ENCODE data around the gene PXN. TPM values are rescaled to one million over a fixed set of nuclear protein-coding genes. Genes with fewer than 3 reads are reported as not detected.
A peak's percentile ranks its signal among the peaks of the same experiment; 100 is the strongest.
"Not testable (repeated sequence)": the region's sequence is repeated elsewhere in the genome, so short reads cannot be mapped to it uniquely, and the experiment has no call there.

PXN gene
- total RNA-seq, 4 donors from 2014 or later, result 29.6 to 211 (median 41.2) TPM

- H3K36me3 ChIP-seq, result no peaks in the 10 kb centered on the region
- peak overlapping the region in 1 of 2 donors; percentile 68 for H3K27ac ChIP-seq
- no peaks in the 10 kb centered on the region for H3K27me3 ChIP-seq
- peaks cover 10 to 19% of the 10 kb centered on the region in 2 donors for H3K4me1 ChIP-seq
- H3K9me3 ChIP-seq, result no peaks in the 10 kb centered on the region
- no peak overlapping the region for H3K4me3 ChIP-seq
- no peak for DNase-seq
- no peak for TF ChIP-seq CTCF (IDR thresholded peaks at IDR 0.05)
- no peak for TF ChIP-seq POLR2A (IDR thresholded peaks at IDR 0.05)
- intact Hi-C loops (cut with DNase I; ENCODE audit: low total_unique reads), result no loop called here
Measured at GRCh38 chr12:120239776-120240494, 25.6 kb downstream of the PXN start.

- H3K27me3 ChIP-seq, result no peaks in the 10 kb centered on the region
- intact Hi-C loops (cut with DNase I; ENCODE audit: low total_unique reads), result no loop called here
- H3K4me1 ChIP-seq, result peaks cover 19 to 28% of the 10 kb centered on the region in 2 donors
- H3K27ac ChIP-seq, result peak overlapping the region in 1 of 2 donors; percentile 68
- TF ChIP-seq CTCF (IDR thresholded peaks at IDR 0.05) (no peak), POLR2A (IDR thresholded peaks at IDR 0.05) (no peak)
- H3K9me3 ChIP-seq, result no peaks in the 10 kb centered on the region
- no peaks in the 10 kb centered on the region for H3K36me3 ChIP-seq
- no peak overlapping the region for H3K4me3 ChIP-seq
- no peak for DNase-seq
Measured at GRCh38 chr12:120238839-120239445, 26.6 kb downstream of the PXN start.

GRCh38 chr12:120238217-120238616 is 27.3 kb downstream of the PXN start:
- Histone ChIP-seq H3K4me3 (no peak overlapping the region), H3K36me3 (no peaks in the 10 kb centered on the region), H3K9me3 (no peaks in the 10 kb centered on the region), H3K27ac (peak overlapping the region; percentile 68 to 93), H3K27me3 (no peaks in the 10 kb centered on the region), H3K4me1 (peaks cover 19 to 29% of the 10 kb centered on the region in 2 donors)
- intact Hi-C loops (cut with DNase I; ENCODE audit: low total_unique reads), result no loop called here
- TF ChIP-seq CTCF (IDR thresholded peaks at IDR 0.05), result no peak
- no peak for TF ChIP-seq POLR2A (IDR thresholded peaks at IDR 0.05)
- no peak for DNase-seq

- Histone ChIP-seq H3K9me3 (no peaks in the 10 kb centered on the region), H3K27me3 (no peaks in the 10 kb centered on the region), H3K27ac (peak overlapping the region; percentile 68 to 93), H3K4me3 (no peak overlapping the region), H3K4me1 (peaks cover 19 to 34% of the 10 kb centered on the region in 2 donors), H3K36me3 (no peaks in the 10 kb centered on the region)
- intact Hi-C loops (cut with DNase I; ENCODE audit: low total_unique reads), result no loop called here
- TF ChIP-seq CTCF (IDR thresholded peaks at IDR 0.05) (no peak), POLR2A (IDR thresholded peaks at IDR 0.05) (no peak)
- DNase-seq, result peak; percentile 65
Measured at GRCh38 chr12:120237360-120238171, 28.0 kb downstream of the PXN start.

GRCh38 chr12:120236809-120237208 is 28.7 kb downstream of the PXN start:
- DNase-seq; H3K4me3 ChIP-seq; H3K27me3 ChIP-seq; H3K9me3 ChIP-seq; H3K36me3 ChIP-seq; intact Hi-C loops (cut with DNase I; ENCODE audit: low total_unique reads): not testable (repeated sequence)
- Histone ChIP-seq H3K27ac (peak overlapping the region; percentile 93 to 97), H3K4me1 (peaks cover 24 to 36% of the 10 kb centered on the region in 2 donors)
